ENCODE data around the gene VARS2. TPM values are rescaled to one million over a fixed set of nuclear protein-coding genes. Genes with fewer than 3 reads are reported as not detected.

VARS2 gene
- total RNA-seq, 1 experiment from 2014 or later: 39.8 TPM

DNA sequence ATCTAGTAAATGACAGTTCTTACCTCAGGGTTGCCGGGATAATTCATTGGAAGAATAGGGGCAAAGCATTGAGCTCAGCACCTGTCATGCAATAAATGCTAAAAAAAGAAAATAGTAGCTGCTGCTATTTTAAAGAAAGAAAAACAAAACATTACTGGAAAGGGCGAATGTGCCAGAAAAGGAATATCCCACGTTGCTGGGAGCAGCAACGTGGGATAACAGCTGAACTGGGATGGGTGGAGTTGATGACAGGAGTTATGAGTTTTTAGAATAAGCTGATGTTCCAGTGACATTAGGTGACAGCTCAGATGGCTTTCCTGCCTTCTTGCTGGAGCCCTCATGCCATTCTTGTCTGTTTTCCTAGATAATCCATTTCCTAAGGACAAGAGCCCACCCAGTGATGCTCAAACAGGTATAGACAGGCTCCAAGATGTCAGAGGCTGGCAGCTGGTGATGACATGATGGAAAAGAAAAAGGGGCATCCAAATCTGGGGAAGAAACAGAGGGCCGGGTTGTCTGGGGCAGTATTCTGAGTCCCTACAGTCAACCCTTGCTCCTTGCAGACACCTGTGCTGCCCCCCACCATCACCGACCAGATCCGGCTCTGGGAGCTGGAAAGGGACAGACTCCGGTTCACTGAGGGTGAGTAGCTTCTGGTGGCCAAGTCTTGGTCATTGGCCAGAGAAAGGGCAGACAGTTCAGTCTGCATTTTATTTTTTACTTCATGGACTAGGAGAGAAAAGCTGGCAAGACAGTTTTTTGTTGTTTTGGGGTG is 1.1 kb upstream of the VARS2 start:
- no peak overlapping the region; the same call in 1 of the 2 replicates for H3K9ac ChIP-seq (ENCODE audit: low read length)
- H2AFZ ChIP-seq (ENCODE audit: low read depth, low read length, poor library complexity, severe bottlenecking): no peak overlapping the region
- intact Hi-C loops (cut with micrococcal nuclease): no loop called here
- CTCF ChIA-PET: interaction anchor here (1.4 to 5.0 kb wide), 7 partner anchors 30 to 182 kb away, joined by 3 to 66 read pairs (median 9); no protein-coding TSS in a partner anchor
- no peak overlapping the region; the same call in 1 of the 2 replicates for H3K27ac ChIP-seq (ENCODE audit: low read depth, low read length)
- H4K20me1 ChIP-seq (ENCODE audit: insufficient read depth): no peaks in the 10 kb centered on the region
- peaks cover 18 to 36% of the 10 kb centered on the region in 2 experiments; a peak in 3 of 4 replicates for H3K36me3 ChIP-seq (ENCODE audit: control insufficient read depth in 1 of 2, insufficient read depth in 2 of 2, low read length in 2 of 2)
- peaks cover 15% of the 10 kb centered on the region for H3K79me2 ChIP-seq (ENCODE audit: insufficient read depth, low read length)
- no peaks in the 10 kb centered on the region for H3K9me3 ChIP-seq (ENCODE audit: control insufficient read depth in 1 of 2, insufficient read depth in 1 of 2, low read depth in 1 of 2, low read length in 2 of 2)
- H3K9me2 ChIP-seq (ENCODE audit: insufficient read depth): no peaks in the 10 kb centered on the region
- TF ChIP-seq EZH2 (IDR thresholded peaks at IDR 0.05) (no peak), CEBPB (IDR thresholded peaks at IDR 0.05; ENCODE audit: low read depth) (no peak), POLR2A (IDR thresholded peaks at IDR 0.05; ENCODE audit: borderline replicate concordance, extremely low read depth, insufficient read depth, insufficient read length) (no peak), ELF1 (IDR thresholded peaks at IDR 0.05; ENCODE audit: borderline replicate concordance, low read depth) (no peak), ZNF274 (IDR thresholded peaks at IDR 0.05; ENCODE audit: low read depth, low read length) (no peak), FOSL1 (IDR thresholded peaks at IDR 0.05; ENCODE audit: low read depth) (no peak), EGR1 (IDR thresholded peaks at IDR 0.05; ENCODE audit: low read depth) (no peak), TCF7L2 (IDR thresholded peaks at IDR 0.05; ENCODE audit: borderline replicate concordance, extremely low read depth, insufficient read depth, insufficient read length) (no peak), SRF (IDR thresholded peaks at IDR 0.05; ENCODE audit: low read depth) (no peak), JUND (IDR thresholded peaks at IDR 0.05) (no peak), EZH2phosphoT487 (IDR thresholded peaks at IDR 0.05; ENCODE audit: borderline replicate concordance) (no peak), SIN3A (IDR thresholded peaks at IDR 0.05; ENCODE audit: low read depth) (no peak), SP1 (IDR thresholded peaks at IDR 0.05; ENCODE audit: low read depth) (no peak), RAD21 (IDR thresholded peaks at IDR 0.05; ENCODE audit: low read depth) (no peak)
- TF ChIP-seq, protein P1, sequence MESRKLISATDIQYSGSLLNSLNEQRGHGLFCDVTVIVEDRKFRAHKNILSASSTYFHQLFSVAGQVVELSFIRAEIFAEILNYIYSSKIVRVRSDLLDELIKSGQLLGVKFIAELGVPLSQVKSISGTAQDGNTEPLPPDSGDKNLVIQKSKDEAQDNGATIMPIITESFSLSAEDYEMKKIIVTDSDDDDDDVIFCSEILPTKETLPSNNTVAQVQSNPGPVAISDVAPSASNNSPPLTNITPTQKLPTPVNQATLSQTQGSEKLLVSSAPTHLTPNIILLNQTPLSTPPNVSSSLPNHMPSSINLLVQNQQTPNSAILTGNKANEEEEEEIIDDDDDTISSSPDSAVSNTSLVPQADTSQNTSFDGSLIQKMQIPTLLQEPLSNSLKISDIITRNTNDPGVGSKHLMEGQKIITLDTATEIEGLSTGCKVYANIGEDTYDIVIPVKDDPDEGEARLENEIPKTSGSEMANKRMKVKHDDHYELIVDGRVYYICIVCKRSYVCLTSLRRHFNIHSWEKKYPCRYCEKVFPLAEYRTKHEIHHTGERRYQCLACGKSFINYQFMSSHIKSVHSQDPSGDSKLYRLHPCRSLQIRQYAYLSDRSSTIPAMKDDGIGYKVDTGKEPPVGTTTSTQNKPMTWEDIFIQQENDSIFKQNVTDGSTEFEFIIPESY (IDR thresholded peaks at IDR 0.05; ENCODE audit: extremely low read depth, insufficient replicate concordance, low read length): no peak
- TF ChIP-seq, protein P2, sequence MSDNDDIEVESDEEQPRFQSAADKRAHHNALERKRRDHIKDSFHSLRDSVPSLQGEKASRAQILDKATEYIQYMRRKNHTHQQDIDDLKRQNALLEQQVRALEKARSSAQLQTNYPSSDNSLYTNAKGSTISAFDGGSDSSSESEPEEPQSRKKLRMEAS (IDR thresholded peaks at IDR 0.05): no peak
- TF ChIP-seq, protein P3, sequence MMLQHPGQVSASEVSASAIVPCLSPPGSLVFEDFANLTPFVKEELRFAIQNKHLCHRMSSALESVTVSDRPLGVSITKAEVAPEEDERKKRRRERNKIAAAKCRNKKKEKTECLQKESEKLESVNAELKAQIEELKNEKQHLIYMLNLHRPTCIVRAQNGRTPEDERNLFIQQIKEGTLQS (IDR thresholded peaks at IDR 0.05): no peak
- TF ChIP-seq, protein P4, sequence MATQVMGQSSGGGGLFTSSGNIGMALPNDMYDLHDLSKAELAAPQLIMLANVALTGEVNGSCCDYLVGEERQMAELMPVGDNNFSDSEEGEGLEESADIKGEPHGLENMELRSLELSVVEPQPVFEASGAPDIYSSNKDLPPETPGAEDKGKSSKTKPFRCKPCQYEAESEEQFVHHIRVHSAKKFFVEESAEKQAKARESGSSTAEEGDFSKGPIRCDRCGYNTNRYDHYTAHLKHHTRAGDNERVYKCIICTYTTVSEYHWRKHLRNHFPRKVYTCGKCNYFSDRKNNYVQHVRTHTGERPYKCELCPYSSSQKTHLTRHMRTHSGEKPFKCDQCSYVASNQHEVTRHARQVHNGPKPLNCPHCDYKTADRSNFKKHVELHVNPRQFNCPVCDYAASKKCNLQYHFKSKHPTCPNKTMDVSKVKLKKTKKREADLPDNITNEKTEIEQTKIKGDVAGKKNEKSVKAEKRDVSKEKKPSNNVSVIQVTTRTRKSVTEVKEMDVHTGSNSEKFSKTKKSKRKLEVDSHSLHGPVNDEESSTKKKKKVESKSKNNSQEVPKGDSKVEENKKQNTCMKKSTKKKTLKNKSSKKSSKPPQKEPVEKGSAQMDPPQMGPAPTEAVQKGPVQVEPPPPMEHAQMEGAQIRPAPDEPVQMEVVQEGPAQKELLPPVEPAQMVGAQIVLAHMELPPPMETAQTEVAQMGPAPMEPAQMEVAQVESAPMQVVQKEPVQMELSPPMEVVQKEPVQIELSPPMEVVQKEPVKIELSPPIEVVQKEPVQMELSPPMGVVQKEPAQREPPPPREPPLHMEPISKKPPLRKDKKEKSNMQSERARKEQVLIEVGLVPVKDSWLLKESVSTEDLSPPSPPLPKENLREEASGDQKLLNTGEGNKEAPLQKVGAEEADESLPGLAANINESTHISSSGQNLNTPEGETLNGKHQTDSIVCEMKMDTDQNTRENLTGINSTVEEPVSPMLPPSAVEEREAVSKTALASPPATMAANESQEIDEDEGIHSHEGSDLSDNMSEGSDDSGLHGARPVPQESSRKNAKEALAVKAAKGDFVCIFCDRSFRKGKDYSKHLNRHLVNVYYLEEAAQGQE (IDR thresholded peaks at IDR 0.05; ENCODE audit: low read depth): no peak
- TF ChIP-seq, protein P5, sequence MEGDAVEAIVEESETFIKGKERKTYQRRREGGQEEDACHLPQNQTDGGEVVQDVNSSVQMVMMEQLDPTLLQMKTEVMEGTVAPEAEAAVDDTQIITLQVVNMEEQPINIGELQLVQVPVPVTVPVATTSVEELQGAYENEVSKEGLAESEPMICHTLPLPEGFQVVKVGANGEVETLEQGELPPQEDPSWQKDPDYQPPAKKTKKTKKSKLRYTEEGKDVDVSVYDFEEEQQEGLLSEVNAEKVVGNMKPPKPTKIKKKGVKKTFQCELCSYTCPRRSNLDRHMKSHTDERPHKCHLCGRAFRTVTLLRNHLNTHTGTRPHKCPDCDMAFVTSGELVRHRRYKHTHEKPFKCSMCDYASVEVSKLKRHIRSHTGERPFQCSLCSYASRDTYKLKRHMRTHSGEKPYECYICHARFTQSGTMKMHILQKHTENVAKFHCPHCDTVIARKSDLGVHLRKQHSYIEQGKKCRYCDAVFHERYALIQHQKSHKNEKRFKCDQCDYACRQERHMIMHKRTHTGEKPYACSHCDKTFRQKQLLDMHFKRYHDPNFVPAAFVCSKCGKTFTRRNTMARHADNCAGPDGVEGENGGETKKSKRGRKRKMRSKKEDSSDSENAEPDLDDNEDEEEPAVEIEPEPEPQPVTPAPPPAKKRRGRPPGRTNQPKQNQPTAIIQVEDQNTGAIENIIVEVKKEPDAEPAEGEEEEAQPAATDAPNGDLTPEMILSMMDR (IDR thresholded peaks at IDR 0.05 in 2 of 3, conservative IDR thresholded peaks at IDR 0.05 in 1 of 3; ENCODE audit: borderline replicate concordance in 1 of 3, insufficient read depth in 1 of 3, low read depth in 2 of 3, low read length in 2 of 3): no peak
- H3K4me3 ChIP-seq (replicated peaks in 1 of 2; ENCODE audit: low read depth in 1 of 2, low read length in 2 of 2): no peak overlapping the region
- BruUV-seq (replicated peaks): no TSS peak
- POLR2A ChIA-PET: interaction anchor here (0.6 to 2.0 kb wide), 3 partner anchors 27 to 98 kb away, joined by 4 to 8 read pairs (median 4); no protein-coding TSS in a partner anchor
- H3K27me3 ChIP-seq (ENCODE audit: insufficient read depth, low read length): no peaks in the 10 kb centered on the region
- peak overlapping the region; percentile 87; the same call in 1 of the 2 replicates for H3K4me2 ChIP-seq (ENCODE audit: low read length)
- RAD21 ChIA-PET (ENCODE audit: low non-redundant PET in 1 of 2, low total read pairs in 2 of 2, uncharacterized antibody in 2 of 2, unreplicated experiment in 2 of 2): interaction anchor here in 1 of 2 experiments (1.1 kb wide), 1 partner anchor 84 kb away, joined by 5 read pairs; no protein-coding TSS in a partner anchor
- peaks cover 14 to 33% of the 10 kb centered on the region in 2 experiments; a peak in 3 of 4 replicates for H3K4me1 ChIP-seq (ENCODE audit: control insufficient read depth in 1 of 2, insufficient read depth in 2 of 2, low read length in 2 of 2)
- ATAC-seq: no peak
- no peak for DNase-seq (ENCODE audit: low read depth, low spot score)
